ENCODE results near the gene OR1J1. TPM values are rescaled to one million over a fixed set of nuclear protein-coding genes. Genes with fewer than 3 reads are reported as not detected.

The OR1J1 gene
- total RNA-seq, 1 donor from 2014 or later: not detected

DNA sequence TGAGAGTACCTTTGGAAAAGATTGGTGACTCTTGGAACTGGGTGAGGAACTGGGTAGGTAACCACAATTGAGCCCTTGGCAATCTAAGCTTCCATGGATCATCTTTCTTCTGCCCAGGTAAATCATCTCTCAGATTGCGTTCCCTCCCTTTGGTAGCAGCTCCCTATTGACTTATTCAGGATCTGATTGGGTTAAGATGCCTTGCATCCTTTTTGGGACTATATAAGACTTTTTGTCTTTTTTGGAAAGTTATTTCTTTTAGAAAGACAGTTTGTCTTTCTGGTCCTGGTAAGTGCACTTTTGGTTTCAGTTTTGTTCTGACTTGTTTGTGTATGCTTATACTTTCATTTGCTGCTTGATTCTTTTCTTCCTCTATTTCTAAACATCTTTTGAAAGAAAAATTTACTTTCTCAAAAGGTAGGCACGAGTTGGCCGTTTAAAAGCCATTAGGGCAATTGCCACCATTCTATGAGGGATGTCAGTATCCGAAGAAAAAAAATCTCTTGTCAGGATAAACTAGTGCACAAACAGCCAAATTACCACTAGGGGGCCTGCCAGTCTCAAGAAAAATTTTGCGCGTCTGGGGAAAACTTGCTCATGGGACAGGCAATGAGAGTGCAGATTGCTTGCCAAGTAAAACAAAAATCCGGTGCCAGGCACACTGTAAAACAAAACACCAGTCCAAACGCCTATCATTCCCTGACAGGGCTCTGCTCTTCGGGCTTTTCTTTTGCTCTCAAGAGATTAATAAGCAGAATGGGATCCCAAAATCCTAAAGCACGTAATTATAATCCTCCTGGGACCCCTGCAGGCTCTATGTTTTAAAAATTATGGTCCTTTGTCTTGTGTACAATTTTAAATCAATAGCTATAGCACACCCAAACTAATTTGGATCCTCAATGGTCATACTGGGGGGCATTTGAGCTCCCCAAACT is 12.8 kb downstream of the OR1J1 start:
- POLR2A ChIA-PET: interaction anchor here (0.6 kb wide), 1 partner anchor 970 kb away, joined by 3 read pairs; no protein-coding TSS in a partner anchor
- TF ChIP-seq, protein P1, sequence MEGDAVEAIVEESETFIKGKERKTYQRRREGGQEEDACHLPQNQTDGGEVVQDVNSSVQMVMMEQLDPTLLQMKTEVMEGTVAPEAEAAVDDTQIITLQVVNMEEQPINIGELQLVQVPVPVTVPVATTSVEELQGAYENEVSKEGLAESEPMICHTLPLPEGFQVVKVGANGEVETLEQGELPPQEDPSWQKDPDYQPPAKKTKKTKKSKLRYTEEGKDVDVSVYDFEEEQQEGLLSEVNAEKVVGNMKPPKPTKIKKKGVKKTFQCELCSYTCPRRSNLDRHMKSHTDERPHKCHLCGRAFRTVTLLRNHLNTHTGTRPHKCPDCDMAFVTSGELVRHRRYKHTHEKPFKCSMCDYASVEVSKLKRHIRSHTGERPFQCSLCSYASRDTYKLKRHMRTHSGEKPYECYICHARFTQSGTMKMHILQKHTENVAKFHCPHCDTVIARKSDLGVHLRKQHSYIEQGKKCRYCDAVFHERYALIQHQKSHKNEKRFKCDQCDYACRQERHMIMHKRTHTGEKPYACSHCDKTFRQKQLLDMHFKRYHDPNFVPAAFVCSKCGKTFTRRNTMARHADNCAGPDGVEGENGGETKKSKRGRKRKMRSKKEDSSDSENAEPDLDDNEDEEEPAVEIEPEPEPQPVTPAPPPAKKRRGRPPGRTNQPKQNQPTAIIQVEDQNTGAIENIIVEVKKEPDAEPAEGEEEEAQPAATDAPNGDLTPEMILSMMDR (IDR thresholded peaks at IDR 0.05): peak; percentile 28

DNA sequence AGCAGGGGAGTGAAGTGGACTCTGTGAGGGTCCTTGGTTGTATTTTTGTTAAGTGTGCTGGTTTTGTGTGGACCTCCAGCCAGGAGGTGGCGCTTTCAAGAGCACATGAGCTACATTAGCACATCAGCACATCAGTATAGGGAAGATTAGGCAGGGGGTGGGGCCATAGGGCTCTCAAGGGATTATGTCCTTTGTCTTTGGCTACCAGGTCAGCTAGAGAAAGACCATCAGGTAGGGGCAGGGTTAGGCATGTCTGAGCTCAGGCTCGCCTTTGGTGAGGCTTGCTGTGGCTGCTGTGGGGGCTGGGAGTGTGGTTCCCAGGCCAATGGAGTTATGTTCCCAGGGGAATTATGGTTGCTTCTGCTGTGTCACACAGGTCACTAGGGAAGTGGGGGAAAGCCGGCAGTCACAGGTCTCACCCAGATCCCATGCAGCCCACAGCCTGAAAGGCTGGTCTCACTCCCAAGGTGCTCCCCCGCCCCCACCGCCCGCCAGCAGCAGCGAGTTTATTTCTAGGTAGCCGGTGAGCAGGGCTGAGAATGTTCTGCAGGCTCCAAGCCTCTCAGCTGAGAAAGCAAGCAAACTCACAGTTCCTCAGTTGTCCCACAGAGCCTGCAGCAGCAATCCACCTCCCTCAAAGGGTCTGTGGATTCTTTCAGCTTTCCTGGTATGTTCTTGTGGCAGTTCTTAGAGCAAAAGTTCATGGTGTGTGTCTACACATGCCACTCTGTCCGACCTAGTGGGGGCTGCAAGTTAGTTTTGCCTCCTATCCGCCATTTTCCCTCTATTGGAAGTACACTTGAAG is 13.7 kb downstream of the OR1J1 start:
- H3K9me3 Mint-ChIP-seq: peaks cover 4% of the 10 kb centered on the region
- CTCF ChIA-PET: interaction anchor here (1.1 to 4.3 kb wide), 6 partner anchors 9 to 527 kb away, joined by 3 to 22 read pairs (median 6); no protein-coding TSS in a partner anchor
- peaks cover 14% of the 10 kb centered on the region for H3K4me1 Mint-ChIP-seq
- ATAC-seq (ENCODE audit: low read depth) (peak; percentile 52), DNase-seq (no peak)
- intact Hi-C loops (cut with micrococcal nuclease): loop anchor here (5.0 to 10.0 kb wide), 3 partner anchors 202 to 921 kb away; partner anchors contain the start of genes MRRF and RBM18
- no peaks in the 10 kb centered on the region for H3K36me3 Mint-ChIP-seq (ENCODE audit: low read depth)
- H3K27me3 Mint-ChIP-seq: peaks cover 32% of the 10 kb centered on the region
- peak overlapping the region; percentile 70 for H3K27ac Mint-ChIP-seq
- peak overlapping the region; percentile 84 for H3K4me3 Mint-ChIP-seq
- TF ChIP-seq, protein P1 (IDR thresholded peaks at IDR 0.05): no peak
- POLR2A ChIA-PET: no interaction called here

More for the DNA sequence above, 12.8 kb downstream of the OR1J1 start:
- peak overlapping the region; percentile 70 for H3K27ac Mint-ChIP-seq
- H3K4me1 Mint-ChIP-seq: peaks cover 14% of the 10 kb centered on the region
- H3K4me3 Mint-ChIP-seq: peak overlapping the region; percentile 84
- peak; percentile 19 for DNase-seq
- H3K9me3 Mint-ChIP-seq: peaks cover 4% of the 10 kb centered on the region
- peak; percentile 81 for ATAC-seq (ENCODE audit: low read depth)
- CTCF ChIA-PET: interaction anchor here (0.7 to 4.3 kb wide), 7 partner anchors 10 to 526 kb away, joined by 3 to 22 read pairs (median 5); no protein-coding TSS in a partner anchor
- peaks cover 32% of the 10 kb centered on the region for H3K27me3 Mint-ChIP-seq
- intact Hi-C loops (cut with micrococcal nuclease): loop anchor here (1.0 to 10.0 kb wide), 5 partner anchors 203 to 920 kb away; partner anchors contain the start of genes MRRF and RBM18
- no peaks in the 10 kb centered on the region for H3K36me3 Mint-ChIP-seq (ENCODE audit: low read depth)

DNA sequence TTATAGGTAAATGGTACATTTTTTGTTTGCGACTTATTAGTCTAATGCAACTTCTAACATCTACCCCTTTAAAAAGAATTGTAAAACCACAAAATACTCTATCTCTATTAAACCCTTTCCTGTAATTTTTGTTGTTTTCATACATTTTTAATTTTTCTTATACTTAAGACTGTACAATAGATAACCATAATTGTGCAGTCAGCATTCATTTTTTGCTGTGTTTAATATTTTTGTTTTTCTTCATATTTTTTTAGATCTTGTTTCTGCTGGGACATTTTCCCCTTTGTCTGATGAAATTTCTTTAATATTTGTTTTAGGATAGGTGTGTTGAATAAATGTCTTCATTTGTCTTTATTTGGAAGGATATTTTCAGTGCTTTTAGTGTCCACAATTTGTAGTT is 19.9 kb downstream of the OR1J1 start:
- ATAC-seq (ENCODE audit: low read depth) (no peak), DNase-seq (no peak)
- Mint-ChIP-seq H3K4me3 (no peak overlapping the region), H3K9me3 (peaks cover 4% of the 10 kb centered on the region), H3K27ac (no peak overlapping the region), H3K36me3 (ENCODE audit: low read depth) (no peaks in the 10 kb centered on the region), H3K4me1 (no peaks in the 10 kb centered on the region), H3K27me3 (peaks cover 43% of the 10 kb centered on the region)
- POLR2A ChIA-PET: no interaction called here
- TF ChIP-seq, protein P1 (IDR thresholded peaks at IDR 0.05): no peak
- intact Hi-C loops (cut with micrococcal nuclease): no loop called here
- CTCF ChIA-PET: no interaction called here

DNA sequence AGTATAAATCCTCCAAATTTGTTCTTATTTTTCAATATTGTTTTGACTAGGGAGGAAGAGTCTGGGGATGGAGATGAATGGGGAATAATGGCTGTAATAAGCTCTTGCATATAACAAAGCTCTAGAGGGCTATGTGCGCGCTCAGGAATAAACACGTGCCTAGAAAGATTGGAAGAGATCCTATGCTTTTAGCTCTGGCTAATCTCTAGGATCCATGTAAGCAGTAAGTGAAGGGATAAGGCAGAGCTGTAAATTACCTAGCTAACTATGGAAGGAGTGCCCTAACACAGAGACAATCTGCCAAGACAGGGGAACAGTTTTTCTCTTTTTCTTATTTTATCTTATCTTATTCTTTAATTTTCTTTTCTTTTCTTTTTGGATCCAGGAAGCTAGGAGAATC is 21.6 kb downstream of the OR1J1 start:
- ChIA-PET CTCF (interaction anchor here (1.5 to 3.5 kb wide), 2 partner anchors 331 to 356 kb away, joined by 4 to 25 read pairs; no protein-coding TSS in a partner anchor), POLR2A (no interaction called here)
- H3K4me1 Mint-ChIP-seq: no peaks in the 10 kb centered on the region
- peaks cover 4% of the 10 kb centered on the region for H3K9me3 Mint-ChIP-seq
- H3K36me3 Mint-ChIP-seq (ENCODE audit: low read depth): no peaks in the 10 kb centered on the region
- no peak overlapping the region for H3K4me3 Mint-ChIP-seq
- H3K27me3 Mint-ChIP-seq: peaks cover 29% of the 10 kb centered on the region
- DNase-seq (no peak), ATAC-seq (ENCODE audit: low read depth) (no peak)
- TF ChIP-seq, protein P1 (IDR thresholded peaks at IDR 0.05): no peak
- no peak overlapping the region for H3K27ac Mint-ChIP-seq
- intact Hi-C loops (cut with micrococcal nuclease): no loop called here
